Nephron progenitor cell (in vitro differentiated cells): ENCODE results near the gene MDGA2.

Source experiments
- DNase-seq: peaks from one replicate; pipeline ENCODE4 v3.0.0; 2021
- H3K27ac Mint-ChIP-seq: 2 replicates; pipeline ENCODE4 v1.8.0; 2021; ENCODE audit warnings: mild to moderate bottlenecking, moderate library complexity, mixed read lengths
- H3K27me3 Mint-ChIP-seq: 2 replicates; pipeline ENCODE4 v1.8.0; 2021; ENCODE audit warnings: mild to moderate bottlenecking, low read depth, mixed read lengths; ENCODE audit not compliant: poor library complexity
- H3K36me3 Mint-ChIP-seq: 2 replicates; pipeline ENCODE4 v1.8.0; 2021; ENCODE audit warnings: low read depth, mixed read lengths
- H3K4me1 Mint-ChIP-seq: 2 replicates; pipeline ENCODE4 v1.8.0; 2021; ENCODE audit warnings: mixed read lengths
- H3K4me3 Mint-ChIP-seq: 2 replicates; pipeline ENCODE4 v1.8.0; 2021; ENCODE audit warnings: mild to moderate bottlenecking, moderate library complexity, mixed read lengths
- H3K9me3 Mint-ChIP-seq: 2 replicates; pipeline ENCODE4 v1.8.0; 2021; ENCODE audit warnings: mild to moderate bottlenecking, moderate library complexity, mixed read lengths
- CTCF ChIP-seq: fragments of 200-600 bp; sonication (generic); IDR thresholded peaks from 2 replicates; pipeline ENCODE4 v1.5.0; 2021; ENCODE audit warnings: antibody characterized with exemption

The MDGA2 gene

GRCh38 chr14:46819117-46819516 lies 856.3 kb downstream of the MDGA2 start:
- Mint-ChIP-seq H3K36me3 (no peaks in the 10 kb centered on the region), H3K27me3 (no peaks in the 10 kb centered on the region), H3K4me3 (no peak overlapping the region), H3K9me3 (no peaks in the 10 kb centered on the region), H3K27ac (peak overlapping the region; percentile 86), H3K4me1 (no peaks in the 10 kb centered on the region)
- no peak for DNase-seq
- no peak for TF ChIP-seq CTCF

GRCh38 chr14:46818147-46818546 lies 857.3 kb downstream of the MDGA2 start:
- Mint-ChIP-seq H3K27me3 (no peaks in the 10 kb centered on the region), H3K27ac (no peak overlapping the region), H3K9me3 (no peaks in the 10 kb centered on the region), H3K36me3 (no peaks in the 10 kb centered on the region), H3K4me1 (no peaks in the 10 kb centered on the region), H3K4me3 (no peak overlapping the region)
- no peak for TF ChIP-seq CTCF
- no peak for DNase-seq

GRCh38 chr14:46793144-46793543 lies 882.3 kb downstream of the MDGA2 start:
- Mint-ChIP-seq H3K27ac (no peak overlapping the region), H3K36me3 (no peaks in the 10 kb centered on the region), H3K27me3 (peaks cover 3% of the 10 kb centered on the region), H3K4me1 (no peaks in the 10 kb centered on the region), H3K4me3 (no peak overlapping the region), H3K9me3 (peaks cover 11% of the 10 kb centered on the region)
- no peak for TF ChIP-seq CTCF
- DNase-seq: no peak
